Measurements from ENCODE around the gene DEPP1. TPM values are rescaled to one million over a fixed set of nuclear protein-coding genes. Genes with fewer than 3 reads are reported as not detected.

The DEPP1 gene
- total and polyA plus RNA-seq, 2 of the 13 experiments (the other 11 are each of a cell fraction or from before 2014, with no cell fraction given) = 14.8 to 270 TPM

- TF ChIP-seq AHDC1 (CRISPR knock-in tag; IDR thresholded peaks at IDR 0.05; ENCODE audit: borderline replicate concordance) (peak; percentile 67; the same call in 1 of the 2 replicates), ZNF687 (CRISPR knock-in tag; IDR thresholded peaks at IDR 0.05) (peak; percentile 90), KDM6A (CRISPR knock-in tag; IDR thresholded peaks at IDR 0.05; ENCODE audit: low read depth) (0 out of 2 replicates have a peak, but pooled peaks have one; percentile 35), CREM (IDR thresholded peaks at IDR 0.05) (peak; percentile 58; the same call in 1 of the 2 replicates), CREM (CRISPR knock-in tag; IDR thresholded peaks at IDR 0.05) (no peak), ZNF761 (CRISPR knock-in tag; conservative IDR thresholded peaks at IDR 0.05) (no peak), CBX1 (IDR thresholded peaks at IDR 0.05; ENCODE audit: low read depth) (no peak), TFE3 (CRISPR knock-in tag; IDR thresholded peaks at IDR 0.05) (0 out of 2 replicates have a peak, but pooled peaks have one; percentile 12), ATF6 (CRISPR knock-in tag; conservative IDR thresholded peaks at IDR 0.05) (no peak), ETV6 (CRISPR knock-in tag; conservative IDR thresholded peaks at IDR 0.05) (no peak), FOXJ3 (CRISPR knock-in tag; IDR thresholded peaks at IDR 0.05; ENCODE audit: borderline replicate concordance) (peak; percentile 60; the same call in 1 of the 2 replicates), ZNF614 (CRISPR knock-in tag; IDR thresholded peaks at IDR 0.05; ENCODE audit: borderline replicate concordance) (peak; percentile 62; the same call in 1 of the 2 replicates), POGZ (CRISPR knock-in tag; IDR thresholded peaks at IDR 0.05) (no peak), REL (CRISPR knock-in tag; conservative IDR thresholded peaks at IDR 0.05) (no peak), ZNF558 (CRISPR knock-in tag; IDR thresholded peaks at IDR 0.05; ENCODE audit: borderline replicate concordance) (no peak), PITX1 (CRISPR knock-in tag; IDR thresholded peaks at IDR 0.05) (peak; percentile 77)
Measured at GRCh38 chr10:44990302-44990655, 11.7 kb upstream of the DEPP1 start (continued).
